ENCODE data around the gene PTPRG.

The PTPRG gene

GRCh38 chr3:61774279-61774890, 213.0 kb downstream of the PTPRG start:
- no peak for TF ChIP-seq CTCF (IDR thresholded peaks at IDR 0.05; ENCODE audit: low read depth, low read length)
- DNase-seq (ENCODE audit: extremely low read depth, low read depth) = peak; percentile 29

- DNase-seq (ENCODE audit: extremely low read depth, low read depth) = no peak
- TF ChIP-seq CTCF (IDR thresholded peaks at IDR 0.05; ENCODE audit: low read depth, low read length) = no peak
Measured at GRCh38 chr3:61776390-61776789, 215.0 kb downstream of the PTPRG start.

- no peak for DNase-seq (ENCODE audit: extremely low read depth, low read depth)
- TF ChIP-seq CTCF (IDR thresholded peaks at IDR 0.05; ENCODE audit: low read depth, low read length) = no peak
Measured at GRCh38 chr3:61777483-61777882, 216.1 kb downstream of the PTPRG start.

GRCh38 chr3:61778095-61778494, 216.7 kb downstream of the PTPRG start:
- no peak for DNase-seq (ENCODE audit: extremely low read depth, low read depth)
- no peak; the same call in 1 of the 2 replicates for TF ChIP-seq CTCF (IDR thresholded peaks at IDR 0.05; ENCODE audit: low read depth, low read length)

- DNase-seq (ENCODE audit: extremely low read depth, low read depth) = no peak
- no peak for TF ChIP-seq CTCF (IDR thresholded peaks at IDR 0.05; ENCODE audit: low read depth, low read length)
Measured at GRCh38 chr3:61780016-61780415, 218.6 kb downstream of the PTPRG start.

- no peak for TF ChIP-seq CTCF (IDR thresholded peaks at IDR 0.05; ENCODE audit: low read depth, low read length)
- no peak for DNase-seq (ENCODE audit: extremely low read depth, low read depth)
Measured at GRCh38 chr3:61780455-61781228, 219.3 kb downstream of the PTPRG start.

GRCh38 chr3:61783993-61784718, 222.8 kb downstream of the PTPRG start:
- no peak for DNase-seq (ENCODE audit: extremely low read depth, low read depth)
- TF ChIP-seq CTCF (IDR thresholded peaks at IDR 0.05; ENCODE audit: low read depth, low read length) = no peak
